GM21737 (cell line): Measurements from ENCODE around the gene ZNF160.
"Not testable (repeated sequence)": the region's sequence is repeated elsewhere in the genome, so short reads cannot be mapped to it uniquely, and the experiment has no call there.

Experiments used
- ATAC-seq: cut with Tn5 transposase; IDR thresholded peaks from one replicate; pipeline ENCODE4 v1.9.1; 2021; ENCODE audit warnings: mild to moderate bottlenecking, moderate library complexity; ENCODE audit not compliant: unreplicated experiment

Gene ZNF160

GRCh38 chr19:53034054-53034453, 69.2 kb downstream of the ZNF160 start:
- ATAC-seq = no peak

- not testable (repeated sequence) for ATAC-seq
These were observed 74.9 kb downstream of the ZNF160 start for GRCh38 chr19:53028306-53028705.

DNA sequence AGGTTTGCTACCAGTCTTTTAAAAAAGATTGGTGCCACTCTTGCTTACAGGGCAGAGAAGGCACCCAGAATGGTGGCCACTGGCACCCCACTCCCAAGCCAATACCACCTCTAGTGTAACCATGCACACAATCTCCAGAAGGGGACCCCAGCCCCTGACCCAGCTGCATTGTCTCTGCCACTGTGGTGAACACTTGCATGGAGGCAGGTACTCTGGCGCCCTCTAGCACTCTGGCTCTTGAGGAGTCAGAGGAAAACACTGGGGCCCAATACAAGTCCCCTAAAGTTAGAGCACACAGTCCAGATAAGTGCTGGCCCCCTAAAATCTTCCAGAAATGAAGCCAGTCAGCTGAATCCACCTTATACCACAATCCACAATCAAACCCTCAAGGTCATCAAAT, 83.5 kb downstream of the ZNF160 start:
- no peak for ATAC-seq
